GM12874 (cell line): ENCODE data around the gene OAS3.

Source experiments
- TF ChIP-seq, protein P1 (sequence below): IDR thresholded peaks from 2 replicates; pipeline ENCODE4 v1.5.1; 2011; ENCODE audit warnings: low read depth, mild to moderate bottlenecking, control low read depth, low read length, moderate library complexity; ENCODE audit not compliant: insufficient read depth

The OAS3 gene

DNA sequence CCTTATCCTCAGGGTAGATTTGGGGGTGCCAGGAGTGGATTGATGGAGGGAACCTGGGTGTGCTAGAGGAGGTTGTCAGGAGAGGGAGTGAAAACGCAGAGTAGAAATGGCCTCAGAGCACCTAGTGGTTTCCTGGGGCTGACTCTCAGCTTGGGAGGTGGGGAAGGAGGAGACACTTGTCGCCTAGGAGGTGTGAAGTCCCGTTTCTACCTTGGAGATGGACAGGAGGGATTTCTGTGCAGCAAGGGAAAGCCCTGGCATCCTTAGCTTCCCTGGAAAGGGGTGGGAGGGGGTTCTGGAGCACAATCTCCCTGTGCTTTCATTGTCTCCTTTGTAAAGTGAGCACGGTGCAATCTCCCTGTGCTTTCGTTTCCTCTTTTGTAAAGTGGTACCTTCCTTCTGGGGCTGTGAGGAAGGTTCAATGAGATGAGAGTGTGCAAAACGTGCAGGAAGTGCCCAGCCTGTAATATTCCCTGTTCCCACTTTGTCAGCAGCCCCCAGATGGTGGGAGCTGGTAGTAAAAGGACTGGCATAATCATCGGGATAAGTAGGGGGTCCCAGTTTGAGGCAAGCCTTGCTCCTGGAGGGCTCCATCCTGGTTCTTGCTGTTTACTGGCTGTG, 1.6 kb downstream of the OAS3 start:
- TF ChIP-seq, protein P1, sequence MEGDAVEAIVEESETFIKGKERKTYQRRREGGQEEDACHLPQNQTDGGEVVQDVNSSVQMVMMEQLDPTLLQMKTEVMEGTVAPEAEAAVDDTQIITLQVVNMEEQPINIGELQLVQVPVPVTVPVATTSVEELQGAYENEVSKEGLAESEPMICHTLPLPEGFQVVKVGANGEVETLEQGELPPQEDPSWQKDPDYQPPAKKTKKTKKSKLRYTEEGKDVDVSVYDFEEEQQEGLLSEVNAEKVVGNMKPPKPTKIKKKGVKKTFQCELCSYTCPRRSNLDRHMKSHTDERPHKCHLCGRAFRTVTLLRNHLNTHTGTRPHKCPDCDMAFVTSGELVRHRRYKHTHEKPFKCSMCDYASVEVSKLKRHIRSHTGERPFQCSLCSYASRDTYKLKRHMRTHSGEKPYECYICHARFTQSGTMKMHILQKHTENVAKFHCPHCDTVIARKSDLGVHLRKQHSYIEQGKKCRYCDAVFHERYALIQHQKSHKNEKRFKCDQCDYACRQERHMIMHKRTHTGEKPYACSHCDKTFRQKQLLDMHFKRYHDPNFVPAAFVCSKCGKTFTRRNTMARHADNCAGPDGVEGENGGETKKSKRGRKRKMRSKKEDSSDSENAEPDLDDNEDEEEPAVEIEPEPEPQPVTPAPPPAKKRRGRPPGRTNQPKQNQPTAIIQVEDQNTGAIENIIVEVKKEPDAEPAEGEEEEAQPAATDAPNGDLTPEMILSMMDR, result no peak

DNA sequence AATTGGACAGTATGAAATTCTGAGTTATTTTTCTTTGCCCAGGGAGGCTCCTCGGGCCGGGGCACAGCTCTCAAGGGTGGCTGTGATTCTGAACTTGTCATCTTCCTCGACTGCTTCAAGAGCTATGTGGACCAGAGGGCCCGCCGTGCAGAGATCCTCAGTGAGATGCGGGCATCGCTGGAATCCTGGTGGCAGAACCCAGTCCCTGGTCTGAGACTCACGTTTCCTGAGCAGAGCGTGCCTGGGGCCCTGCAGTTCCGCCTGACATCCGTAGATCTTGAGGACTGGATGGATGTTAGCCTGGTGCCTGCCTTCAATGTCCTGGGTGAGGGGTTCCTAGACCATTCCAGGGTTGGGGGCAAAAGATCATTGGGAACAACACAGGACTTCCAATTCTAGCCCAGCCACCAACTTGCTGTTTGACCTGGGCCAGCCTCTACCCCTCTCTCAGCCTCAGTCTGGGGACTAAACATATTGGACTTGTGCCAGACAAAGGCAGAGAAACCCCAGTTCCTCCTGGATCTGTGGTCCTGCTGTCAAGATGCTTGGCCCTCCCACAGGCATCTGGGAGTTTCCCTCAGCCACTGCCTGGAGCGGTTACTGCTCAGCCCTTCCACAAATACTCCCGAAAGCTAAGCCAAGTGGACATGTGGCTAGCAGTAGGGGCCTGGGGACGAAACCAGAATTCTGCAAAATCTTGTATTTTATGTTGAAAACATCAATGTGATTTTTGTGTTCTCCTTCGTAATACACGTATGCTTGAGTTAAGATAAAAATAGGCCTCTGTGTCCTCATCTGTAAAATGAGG, 3.5 kb downstream of the OAS3 start:
- TF ChIP-seq, protein P1, result no peak

DNA sequence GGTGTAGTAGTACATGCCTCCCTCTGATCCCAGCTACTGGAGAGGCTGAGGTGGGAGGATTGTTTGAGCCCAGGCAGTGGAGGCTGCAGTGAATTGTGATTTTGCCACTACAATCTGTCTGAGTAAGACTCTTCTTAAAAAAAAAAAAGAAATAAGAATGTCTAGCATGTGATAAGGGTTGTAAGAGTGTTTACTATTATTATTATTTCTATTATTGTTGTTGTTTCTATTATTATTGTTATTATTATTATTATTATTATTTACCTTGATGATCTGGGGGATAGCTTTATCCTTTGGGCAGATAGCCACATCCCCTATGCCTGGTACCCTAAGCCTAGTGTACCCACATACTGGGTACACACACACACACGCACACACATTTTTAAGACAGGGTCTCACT, 4.3 kb downstream of the OAS3 start:
- TF ChIP-seq, protein P1, result no peak

DNA sequence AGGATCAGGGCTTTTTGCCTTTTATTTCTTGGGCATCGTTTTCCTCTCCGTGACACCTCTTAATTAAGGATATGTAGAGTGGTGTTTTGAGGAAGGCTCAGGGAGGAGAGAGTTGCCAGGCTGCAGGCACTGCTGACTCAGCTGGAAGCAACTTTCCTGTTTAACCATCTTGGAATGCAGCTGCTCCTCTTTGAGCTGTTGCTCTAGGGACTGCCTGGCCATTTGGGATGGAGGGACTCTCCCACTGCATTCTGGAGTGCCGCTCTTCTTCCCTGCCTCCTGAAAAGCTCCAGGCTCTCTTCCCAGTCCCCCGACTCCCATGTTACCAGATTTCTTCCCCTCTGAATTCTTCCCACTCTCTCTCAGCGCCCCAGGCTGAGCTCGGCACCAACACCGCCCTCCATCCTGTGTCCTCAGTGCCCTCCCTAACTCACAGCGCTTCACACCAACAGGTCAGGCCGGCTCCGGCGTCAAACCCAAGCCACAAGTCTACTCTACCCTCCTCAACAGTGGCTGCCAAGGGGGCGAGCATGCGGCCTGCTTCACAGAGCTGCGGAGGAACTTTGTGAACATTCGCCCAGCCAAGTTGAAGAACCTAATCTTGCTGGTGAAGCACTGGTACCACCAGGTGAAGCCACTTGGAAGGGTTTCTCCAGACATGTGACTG, 5.9 kb downstream of the OAS3 start:
- TF ChIP-seq, protein P1, result no peak

DNA sequence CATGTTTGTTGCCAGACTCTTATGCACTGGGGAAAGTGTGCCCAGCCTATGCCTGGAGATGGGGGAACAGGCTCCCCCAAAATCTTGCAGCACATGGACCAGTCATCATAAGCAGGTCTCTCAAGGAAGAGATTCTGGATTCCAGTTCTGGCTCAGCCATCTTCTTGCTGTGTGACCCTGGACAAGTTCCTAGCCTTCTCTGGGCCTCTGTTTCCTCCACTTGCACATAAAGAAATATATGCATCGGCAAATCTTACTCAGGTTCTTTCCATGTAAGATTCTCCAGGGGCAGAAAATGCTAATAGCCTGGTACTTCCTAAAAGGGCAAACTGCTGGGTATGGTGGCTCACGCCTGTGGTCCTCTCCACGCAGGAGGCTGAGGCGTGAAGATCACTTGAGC, 7.2 kb downstream of the OAS3 start:
- TF ChIP-seq, protein P1, result no peak

DNA sequence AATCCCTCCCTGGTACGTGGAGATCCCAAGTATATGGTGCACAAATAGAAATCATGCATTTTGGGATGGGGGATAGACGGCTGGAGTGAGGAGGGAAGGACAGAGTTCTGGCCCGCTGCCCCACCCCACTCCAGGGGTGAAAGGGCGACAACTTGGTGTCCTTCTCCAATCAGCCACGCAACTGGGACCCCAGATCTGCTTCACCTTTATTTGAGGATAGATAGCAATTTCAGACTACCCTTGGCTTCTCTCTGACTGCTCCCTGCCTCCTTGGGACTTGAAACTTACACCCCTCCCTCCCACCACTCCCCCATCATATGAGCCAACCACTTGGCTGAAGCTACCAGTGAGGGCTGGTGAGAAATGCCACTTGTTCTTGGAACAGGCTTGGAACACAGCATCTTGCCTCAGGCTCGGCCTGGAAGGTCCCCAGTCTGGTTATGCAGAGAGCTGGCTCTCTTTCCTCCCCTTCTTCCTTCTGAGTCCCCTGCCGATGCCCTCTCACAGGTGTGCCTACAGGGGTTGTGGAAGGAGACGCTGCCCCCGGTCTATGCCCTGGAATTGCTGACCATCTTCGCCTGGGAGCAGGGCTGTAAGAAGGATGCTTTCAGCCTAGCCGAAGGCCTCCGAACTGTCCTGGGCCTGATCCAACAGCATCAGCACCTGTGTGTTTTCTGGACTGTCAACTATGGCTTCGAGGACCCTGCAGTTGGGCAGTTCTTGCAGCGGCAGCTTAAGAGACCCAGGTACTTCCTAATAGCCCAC, 8.1 kb downstream of the OAS3 start:
- TF ChIP-seq, protein P1, result no peak

DNA sequence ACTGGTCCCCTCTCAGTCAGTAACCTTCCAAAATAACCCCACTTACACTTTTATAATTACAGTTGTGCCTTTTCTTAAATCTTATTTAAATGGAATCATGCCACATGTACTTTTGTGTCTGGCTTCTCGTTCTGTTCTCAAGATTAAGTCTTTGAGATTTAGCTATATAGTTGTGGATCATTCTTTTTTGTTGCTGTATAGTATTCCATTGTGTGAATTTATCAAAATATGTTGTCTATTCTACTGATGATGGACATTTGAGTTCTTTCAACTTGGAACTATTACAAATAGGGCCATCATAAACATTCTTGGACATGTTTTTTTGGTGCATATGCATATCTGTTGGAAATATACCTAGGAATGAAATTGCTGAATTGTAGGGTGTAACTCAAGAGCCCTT, 9.0 kb downstream of the OAS3 start:
- TF ChIP-seq, protein P1, result no peak
